KMS-11 (cell line): Measurements from ENCODE around the gene HAUS5.

Experiments
- H2AFZ ChIP-seq: fragments of 200-600 bp; sonication (generic); 2 replicates; pipeline ENCODE4 v1.6.1; 2016; ENCODE audit warnings: antibody characterized with exemption, mixed run types, low read depth
- H3K27ac ChIP-seq: fragments of 200-600 bp; sonication (generic); 2 replicates; pipeline ENCODE4 v1.6.1; 2016; ENCODE audit warnings: mild to moderate bottlenecking, mixed run types
- H3K27me3 ChIP-seq: fragments of 200-600 bp; sonication (generic); 2 replicates; pipeline ENCODE4 v1.6.1; 2017; ENCODE audit warnings: mild to moderate bottlenecking, low read depth, mixed run types, moderate library complexity; ENCODE audit not compliant: insufficient read depth
- H3K36me3 ChIP-seq: fragments of 200-600 bp; sonication (generic); 2 replicates; pipeline ENCODE4 v1.6.1; 2017; ENCODE audit warnings: mild to moderate bottlenecking, mixed run types; ENCODE audit not compliant: insufficient read depth
- H3K4me1 ChIP-seq: fragments of 200-600 bp; sonication (generic); 2 replicates; pipeline ENCODE4 v1.6.1; 2016; ENCODE audit warnings: mild to moderate bottlenecking, low read depth, mixed run types; ENCODE audit not compliant: poor library complexity, severe bottlenecking
- H3K4me2 ChIP-seq: fragments of 200-600 bp; sonication (generic); 2 replicates; pipeline ENCODE4 v1.7.0; 2016; ENCODE audit warnings: mild to moderate bottlenecking, mixed run types
- H3K4me3 ChIP-seq: fragments of 200-600 bp; sonication (generic); IDR thresholded peaks from 2 replicates; pipeline ENCODE4 v1.6.1; 2017; ENCODE audit warnings: low read depth, low read length, mixed read lengths; ENCODE audit not compliant: insufficient read depth
- H3K79me2 ChIP-seq: fragments of 200-600 bp; sonication (generic); 2 replicates; pipeline ENCODE4 v1.6.1; 2016; ENCODE audit warnings: low read depth, mixed run types; ENCODE audit not compliant: insufficient read depth
- H3K9ac ChIP-seq: fragments of 200-600 bp; sonication (generic); 2 replicates; pipeline ENCODE4 v1.6.1; 2016; ENCODE audit warnings: mild to moderate bottlenecking, mixed run types
- H4K20me1 ChIP-seq: fragments of 200-600 bp; sonication (generic); 2 replicates; pipeline ENCODE4 v1.6.1; 2016; ENCODE audit warnings: mild to moderate bottlenecking, mixed run types; ENCODE audit not compliant: insufficient read depth
- CTCF ChIP-seq: fragments of 200-600 bp; sonication (generic); conservative IDR thresholded peaks from 2 replicates; pipeline ENCODE4 v1.6.1; 2017; ENCODE audit warnings: low read depth, mild to moderate bottlenecking, antibody characterized with exemption, low read length, moderate library complexity, mixed read lengths

HAUS5 gene

GRCh38 chr19:35615036-35615435 is 2.5 kb downstream of the HAUS5 start:
- Histone ChIP-seq H3K36me3 (no peaks in the 10 kb centered on the region), H3K9ac (no peak overlapping the region), H3K4me3 (no peak overlapping the region), H3K79me2 (no peaks in the 10 kb centered on the region; the same call in 1 of the 2 replicates), H3K4me1 (peaks cover 9% of the 10 kb centered on the region), H3K27ac (no peak overlapping the region), H2AFZ (no peak overlapping the region), H4K20me1 (no peaks in the 10 kb centered on the region), H3K27me3 (no peaks in the 10 kb centered on the region), H3K4me2 (no peak overlapping the region)
- no peak for TF ChIP-seq CTCF

- no peaks in the 10 kb centered on the region for H3K27me3 ChIP-seq
- no peak overlapping the region for H3K4me2 ChIP-seq
- no peak overlapping the region for H2AFZ ChIP-seq
- no peak for TF ChIP-seq CTCF
- no peaks in the 10 kb centered on the region for H3K4me1 ChIP-seq
- no peaks in the 10 kb centered on the region for H4K20me1 ChIP-seq
- no peak overlapping the region for H3K4me3 ChIP-seq
- no peak overlapping the region for H3K9ac ChIP-seq
- no peak overlapping the region for H3K27ac ChIP-seq
- H3K36me3 ChIP-seq, result no peaks in the 10 kb centered on the region
- H3K79me2 ChIP-seq, result no peaks in the 10 kb centered on the region
These were observed 6.3 kb downstream of the HAUS5 start for GRCh38 chr19:35618857-35619256.

GRCh38 chr19:35619290-35619923 is 6.9 kb downstream of the HAUS5 start:
- no peaks in the 10 kb centered on the region for H3K27me3 ChIP-seq
- no peak overlapping the region for H3K4me2 ChIP-seq
- no peaks in the 10 kb centered on the region for H4K20me1 ChIP-seq
- no peak overlapping the region for H3K27ac ChIP-seq
- no peak for TF ChIP-seq CTCF
- H3K4me3 ChIP-seq, result no peak overlapping the region
- H3K4me1 ChIP-seq, result no peaks in the 10 kb centered on the region
- H3K9ac ChIP-seq, result no peak overlapping the region
- no peak overlapping the region for H2AFZ ChIP-seq
- H3K36me3 ChIP-seq, result no peaks in the 10 kb centered on the region
- no peaks in the 10 kb centered on the region for H3K79me2 ChIP-seq

GRCh38 chr19:35620001-35620400 is 7.5 kb downstream of the HAUS5 start:
- Histone ChIP-seq H3K4me2 (no peak overlapping the region), H3K36me3 (no peaks in the 10 kb centered on the region), H3K79me2 (no peaks in the 10 kb centered on the region)

More at GRCh38 chr19:35620001-35620400, 7.5 kb downstream of the HAUS5 start:
- Histone ChIP-seq H3K9ac (no peak overlapping the region), H3K4me1 (no peaks in the 10 kb centered on the region), H3K27ac (no peak overlapping the region), H4K20me1 (no peaks in the 10 kb centered on the region), H3K27me3 (no peaks in the 10 kb centered on the region), H3K4me3 (no peak overlapping the region), H2AFZ (no peak overlapping the region)
- no peak for TF ChIP-seq CTCF
